Astrocyte of the cerebellum (primary cell): ENCODE data around the gene MAML3.

Source experiments
- DNase-seq: peaks from one replicate; pipeline ENCODE4 v3.0.0-alpha.2; 2011; ENCODE audit warnings: low read depth
- H3K4me3 ChIP-seq: 2 replicates; pipeline ENCODE4 v1.5.1; 2011; ENCODE audit warnings: mild to moderate bottlenecking, low read depth, low read length, moderate library complexity
- in situ Hi-C: cut with HindIII; loops from 2 replicates; pipeline ENCODE4 v1.10.0; 2017; ENCODE audit warnings: low sequenced_read_pairs
- TF ChIP-seq, protein P1 (sequence below): IDR thresholded peaks from 2 replicates; pipeline ENCODE4 v1.5.1; 2012; ENCODE audit warnings: low read length, low read depth, moderate library complexity, mild to moderate bottlenecking; ENCODE audit errors: missing control alignments

The MAML3 gene

DNA sequence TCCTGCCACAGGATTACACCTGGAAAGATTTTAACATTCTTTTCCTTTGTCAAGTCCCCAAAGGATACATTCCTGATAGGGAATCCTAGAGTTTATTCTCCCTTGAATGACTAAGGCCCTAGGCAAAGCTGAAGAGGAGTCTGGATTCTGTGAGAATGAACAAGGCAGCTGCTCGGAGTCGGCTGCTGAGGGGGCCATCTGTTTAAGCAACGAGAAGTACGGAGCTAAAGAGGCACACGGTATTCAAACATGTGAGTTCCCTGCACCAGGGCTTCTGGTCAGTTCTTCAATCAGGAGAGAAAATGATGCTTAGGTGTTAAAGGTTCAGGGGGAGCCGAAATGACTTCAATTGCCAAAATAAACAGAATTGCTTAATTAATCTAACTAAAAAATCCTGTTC lies 390.8 kb downstream of the MAML3 start:
- H3K4me3 ChIP-seq = no peak overlapping the region
- in situ Hi-C loops = no loop called here
- DNase-seq = no peak
- TF ChIP-seq, protein P1, sequence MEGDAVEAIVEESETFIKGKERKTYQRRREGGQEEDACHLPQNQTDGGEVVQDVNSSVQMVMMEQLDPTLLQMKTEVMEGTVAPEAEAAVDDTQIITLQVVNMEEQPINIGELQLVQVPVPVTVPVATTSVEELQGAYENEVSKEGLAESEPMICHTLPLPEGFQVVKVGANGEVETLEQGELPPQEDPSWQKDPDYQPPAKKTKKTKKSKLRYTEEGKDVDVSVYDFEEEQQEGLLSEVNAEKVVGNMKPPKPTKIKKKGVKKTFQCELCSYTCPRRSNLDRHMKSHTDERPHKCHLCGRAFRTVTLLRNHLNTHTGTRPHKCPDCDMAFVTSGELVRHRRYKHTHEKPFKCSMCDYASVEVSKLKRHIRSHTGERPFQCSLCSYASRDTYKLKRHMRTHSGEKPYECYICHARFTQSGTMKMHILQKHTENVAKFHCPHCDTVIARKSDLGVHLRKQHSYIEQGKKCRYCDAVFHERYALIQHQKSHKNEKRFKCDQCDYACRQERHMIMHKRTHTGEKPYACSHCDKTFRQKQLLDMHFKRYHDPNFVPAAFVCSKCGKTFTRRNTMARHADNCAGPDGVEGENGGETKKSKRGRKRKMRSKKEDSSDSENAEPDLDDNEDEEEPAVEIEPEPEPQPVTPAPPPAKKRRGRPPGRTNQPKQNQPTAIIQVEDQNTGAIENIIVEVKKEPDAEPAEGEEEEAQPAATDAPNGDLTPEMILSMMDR = no peak

- in situ Hi-C loops = no loop called here
- no peak overlapping the region for H3K4me3 ChIP-seq
- TF ChIP-seq, protein P1 = no peak
- no peak for DNase-seq
Measured at GRCh38 chr4:139762720-139763119, 391.3 kb downstream of the MAML3 start.

- in situ Hi-C loops = no loop called here
- DNase-seq = no peak
- TF ChIP-seq, protein P1 = peak; percentile 46
- no peak overlapping the region for H3K4me3 ChIP-seq
Measured at GRCh38 chr4:139761461-139761860, 392.5 kb downstream of the MAML3 start.

DNA sequence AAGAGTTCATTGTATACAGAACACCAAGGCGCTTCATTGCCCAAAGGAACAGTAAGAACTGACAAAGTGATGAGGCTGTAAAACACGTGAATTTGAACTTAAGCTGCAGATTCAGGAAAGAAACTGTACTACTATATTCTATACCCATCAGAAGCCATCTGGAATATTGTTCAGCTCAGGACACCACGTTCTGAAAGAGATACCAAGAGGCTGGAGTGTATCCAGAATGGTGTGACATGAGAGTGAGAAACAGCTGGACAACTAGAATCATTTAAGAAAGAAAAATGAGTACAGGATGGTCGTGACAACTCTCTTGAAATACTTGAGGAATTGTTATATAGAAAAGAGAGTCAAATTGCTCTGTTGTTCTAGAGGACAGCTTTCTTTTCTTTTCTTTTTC lies 393.4 kb downstream of the MAML3 start:
- TF ChIP-seq, protein P1 = no peak
- no peak for DNase-seq
- H3K4me3 ChIP-seq = no peak overlapping the region
- in situ Hi-C loops = no loop called here

- in situ Hi-C loops = no loop called here
- H3K4me3 ChIP-seq = no peak overlapping the region
- no peak for DNase-seq
- TF ChIP-seq, protein P1 = no peak
Measured at GRCh38 chr4:139759097-139759496, 394.9 kb downstream of the MAML3 start.

DNA sequence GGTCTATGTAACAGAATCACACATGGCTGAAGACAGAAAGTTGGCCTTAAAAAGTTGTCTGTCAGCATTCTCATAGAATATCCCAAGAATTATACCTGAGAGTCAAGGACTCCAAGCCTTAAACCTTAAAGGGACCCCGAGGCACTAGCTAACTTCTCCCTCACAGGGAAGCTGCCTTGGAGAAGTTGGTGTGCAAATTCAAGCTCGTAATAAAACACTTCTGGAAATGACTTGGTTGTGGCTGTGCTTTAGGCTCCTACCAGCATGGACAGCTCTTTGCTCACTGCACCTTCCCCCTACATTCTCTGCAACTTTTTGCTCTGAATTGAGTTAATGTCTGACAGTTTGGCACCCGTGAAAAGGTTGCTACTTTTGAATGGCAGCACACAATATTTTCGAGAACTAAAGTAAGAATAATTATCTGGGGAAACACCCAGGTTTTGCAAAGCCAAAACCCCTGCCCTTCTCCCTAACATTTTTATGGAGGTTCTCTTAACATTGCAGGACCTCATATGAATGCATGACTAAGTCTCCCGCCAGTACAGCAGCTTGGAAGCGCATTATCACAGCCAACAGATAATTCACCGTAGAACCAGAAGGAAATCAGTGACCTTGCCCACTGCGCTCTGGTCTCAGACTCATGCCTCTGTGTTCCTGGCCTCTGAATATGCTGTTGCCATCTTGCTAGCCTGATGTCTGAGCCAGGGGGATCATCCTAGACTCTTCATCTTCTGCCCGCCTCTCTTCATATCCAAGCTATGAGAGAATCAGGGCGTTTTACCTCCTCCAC lies 397.4 kb downstream of the MAML3 start:
- TF ChIP-seq, protein P1 = no peak
- no peak overlapping the region for H3K4me3 ChIP-seq
- no peak for DNase-seq
- in situ Hi-C loops = no loop called here
